Fibroblast of villous mesenchyme (primary cell): ENCODE data around the gene CCND1. TPM values are rescaled to one million over a fixed set of nuclear protein-coding genes. Genes with fewer than 3 reads are reported as not detected.

Source experiments
- DNase-seq: peaks from one replicate; pipeline ENCODE4 v3.0.0-alpha.2; 2010; ENCODE audit warnings: low read depth
- H3K4me3 ChIP-seq: 2 replicates; pipeline ENCODE4 v1.5.1; 2011; ENCODE audit warnings: low read depth, mild to moderate bottlenecking, low read length
- CTCF ChIP-seq: IDR thresholded peaks from 2 replicates; pipeline ENCODE4 v1.5.1; 2012; ENCODE audit warnings: low read depth, mild to moderate bottlenecking, low read length; ENCODE audit not compliant: insufficient read depth
- total RNA-seq: library from RNA; depleted of rRNA; stranded (reverse); fragments of >200 nt; gene quantifications from 2 replicates; pipeline ENCODE4 v1.2.3, GENCODE V29; 2012

The CCND1 gene
- total RNA-seq, 1 donor = 365 TPM

- DNase-seq = peak; percentile 46
- no peak for TF ChIP-seq CTCF
- H3K4me3 ChIP-seq = no peak overlapping the region
These were observed 17.1 kb downstream of the CCND1 start for GRCh38 chr11:69657911-69658625.

GRCh38 chr11:69658626-69659450 lies 17.9 kb downstream of the CCND1 start:
- no peak overlapping the region for H3K4me3 ChIP-seq
- TF ChIP-seq CTCF = no peak
- DNase-seq = no peak

DNA sequence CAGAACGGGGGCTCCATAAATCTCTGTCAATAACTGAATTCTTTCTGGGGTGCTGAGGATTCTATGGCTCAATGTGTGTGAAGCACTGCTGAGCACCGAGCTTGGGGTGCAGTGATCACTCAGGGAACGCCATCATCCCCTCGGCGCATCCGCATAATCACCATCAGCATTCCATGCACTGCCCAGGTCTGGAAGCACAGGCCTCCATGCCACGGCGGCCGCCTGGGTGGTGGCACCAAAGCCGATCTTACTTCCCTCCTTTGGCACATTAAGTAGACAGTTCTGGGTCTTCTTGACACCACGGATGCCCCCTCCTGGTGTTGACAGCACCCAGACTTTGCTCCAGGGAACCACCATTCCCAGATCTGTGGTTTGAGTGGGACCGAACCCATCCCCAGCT lies 18.6 kb downstream of the CCND1 start:
- no peak for DNase-seq
- H3K4me3 ChIP-seq = no peak overlapping the region
- no peak for TF ChIP-seq CTCF

DNA sequence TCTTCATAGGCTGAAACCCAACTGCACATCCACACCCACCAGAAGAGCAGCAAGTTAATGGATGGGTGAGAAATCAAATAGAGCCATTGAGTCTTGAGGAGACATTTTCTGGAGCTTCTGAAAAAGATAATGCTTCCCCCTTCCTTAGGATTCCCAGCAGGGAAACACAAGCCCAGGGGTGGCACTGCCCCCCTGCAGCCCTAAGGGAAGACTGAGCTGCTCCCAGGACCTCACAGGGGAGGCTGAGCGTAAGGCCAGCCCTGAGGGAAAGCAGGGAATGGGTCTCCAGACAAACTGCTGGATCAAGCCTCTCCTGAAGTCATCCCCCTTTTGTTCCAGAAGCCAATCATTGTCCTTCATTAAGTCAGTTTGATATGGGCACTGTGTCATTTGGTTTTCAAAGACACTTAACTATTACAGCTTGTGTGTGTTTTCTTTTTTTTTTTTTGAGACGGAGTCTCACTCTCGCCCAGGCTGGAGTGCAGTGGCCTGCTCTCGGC lies 19.1 kb downstream of the CCND1 start:
- no peak overlapping the region for H3K4me3 ChIP-seq
- no peak for DNase-seq
- TF ChIP-seq CTCF = no peak

DNA sequence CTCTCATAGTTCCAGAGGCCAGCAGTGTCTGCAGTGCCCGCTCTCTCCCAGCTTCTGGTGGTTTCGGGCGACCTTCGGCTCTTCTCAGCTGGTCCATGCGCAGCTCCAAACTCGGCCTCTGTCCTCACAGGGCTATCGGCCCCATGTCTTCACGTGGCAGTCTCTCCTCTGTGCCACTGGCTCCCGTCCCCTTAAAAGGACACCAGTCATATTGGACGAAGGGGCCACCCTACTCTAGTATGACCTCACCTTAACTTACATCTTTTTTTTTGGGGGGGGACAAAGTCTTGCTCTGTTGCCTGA lies 20.4 kb downstream of the CCND1 start:
- no peak for DNase-seq
- H3K4me3 ChIP-seq = no peak overlapping the region
- no peak for TF ChIP-seq CTCF

DNA sequence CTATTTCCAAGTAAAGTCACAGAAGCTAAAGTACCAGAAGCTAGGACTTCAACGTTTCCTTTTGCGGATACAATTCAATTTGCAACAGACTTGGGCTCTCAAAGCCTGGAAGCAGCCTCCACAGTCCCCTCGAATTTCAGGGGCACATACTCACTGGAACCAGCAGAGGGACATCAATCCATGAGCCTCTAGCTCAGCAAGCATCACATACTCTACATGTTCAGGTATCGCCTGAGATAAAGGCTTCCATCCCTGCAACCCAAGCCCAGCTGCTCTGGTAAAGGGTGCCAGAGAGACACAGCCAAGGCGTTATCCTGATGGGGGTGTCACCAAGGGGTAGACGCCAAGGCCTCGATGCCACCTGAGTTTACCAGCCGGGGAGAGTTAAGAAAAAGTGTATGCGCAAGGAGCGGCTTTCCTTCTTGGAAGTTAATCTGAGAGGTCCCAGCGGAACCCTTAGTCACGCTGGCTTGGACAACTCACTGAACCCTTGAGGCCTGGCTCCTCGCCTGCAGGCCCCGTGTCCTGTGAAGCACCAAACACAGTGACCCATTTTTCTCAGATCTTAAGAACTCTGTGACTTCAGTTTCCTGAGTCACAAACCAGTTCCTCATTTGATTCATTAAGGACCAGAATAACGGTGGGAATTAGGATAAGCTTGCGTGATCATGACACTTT lies 21.2 kb downstream of the CCND1 start:
- no peak for DNase-seq
- H3K4me3 ChIP-seq = no peak overlapping the region
- peak; percentile 15 for TF ChIP-seq CTCF
